NCI-H446 (cell line): ENCODE measurements around the gene AOAH.
"Not testable (repeated sequence)": the region's sequence is repeated elsewhere in the genome, so short reads cannot be mapped to it uniquely, and the experiment has no call there.

Experiments used
- DNase-seq, 2 experiments: peaks; one replicate each; lab custom pipeline; 2025; lab: John Stamatoyannopoulos, UW

AOAH gene

GRCh38 chr7:36736090-36736898, 12.0 kb upstream of the AOAH start:
- DNase-seq: no peak

- no peak for DNase-seq
These were observed 10.9 kb upstream of the AOAH start for GRCh38 chr7:36735172-36735571.

- no peak for DNase-seq
These were observed 10.4 kb upstream of the AOAH start for GRCh38 chr7:36734731-36735130.

- DNase-seq: no peak
These were observed 9.1 kb upstream of the AOAH start for GRCh38 chr7:36733411-36733810.

GRCh38 chr7:36732806-36733205, 8.5 kb upstream of the AOAH start:
- DNase-seq: no peak

GRCh38 chr7:36730046-36730445, 5.8 kb upstream of the AOAH start:
- DNase-seq: no peak

- no peak for DNase-seq
These were observed 3.8 kb upstream of the AOAH start for GRCh38 chr7:36728143-36728542.

GRCh38 chr7:36726806-36727503, 2.7 kb upstream of the AOAH start:
- no peak for DNase-seq

- no peak for DNase-seq
These were observed 2.0 kb upstream of the AOAH start for GRCh38 chr7:36726311-36726710.

GRCh38 chr7:36724996-36725395, 702 bp upstream of the AOAH start:
- DNase-seq: no peak

GRCh38 chr7:36723291-36723690, 1.0 kb downstream of the AOAH start:
- no peak for DNase-seq

- DNase-seq: no peak
These were observed 5.1 kb downstream of the AOAH start for GRCh38 chr7:36719083-36719632.

- no peak for DNase-seq
These were observed 6.7 kb downstream of the AOAH start for GRCh38 chr7:36717586-36717985.

GRCh38 chr7:36716802-36717201, 7.5 kb downstream of the AOAH start:
- not testable (repeated sequence) for DNase-seq

- DNase-seq: no peak
These were observed 12.3 kb downstream of the AOAH start for GRCh38 chr7:36712015-36712414.

- DNase-seq: no peak
These were observed 13.0 kb downstream of the AOAH start for GRCh38 chr7:36711256-36711655.

- no peak for DNase-seq
These were observed 14.0 kb downstream of the AOAH start for GRCh38 chr7:36710186-36710791.

- DNase-seq: no peak
These were observed 15.5 kb downstream of the AOAH start for GRCh38 chr7:36708767-36709166.

- DNase-seq: no peak
These were observed 16.4 kb downstream of the AOAH start for GRCh38 chr7:36707898-36708297.

- no peak for DNase-seq
These were observed 16.8 kb downstream of the AOAH start for GRCh38 chr7:36707465-36707864.

GRCh38 chr7:36703860-36704259, 20.4 kb downstream of the AOAH start:
- not testable (repeated sequence) for DNase-seq

- no peak for DNase-seq
These were observed 31.8 kb downstream of the AOAH start for GRCh38 chr7:36692456-36692855.

GRCh38 chr7:36691983-36692382, 32.3 kb downstream of the AOAH start:
- DNase-seq: no peak
